ENCODE data around the gene KLLN. TPM values are rescaled to one million over a fixed set of nuclear protein-coding genes. Genes with fewer than 3 reads are reported as not detected.

The KLLN gene
- total and polyA plus RNA-seq, 2 donors (not counting 1 experiment from before 2014, with no cell fraction given): 0.45 to 2.2 TPM

DNA sequence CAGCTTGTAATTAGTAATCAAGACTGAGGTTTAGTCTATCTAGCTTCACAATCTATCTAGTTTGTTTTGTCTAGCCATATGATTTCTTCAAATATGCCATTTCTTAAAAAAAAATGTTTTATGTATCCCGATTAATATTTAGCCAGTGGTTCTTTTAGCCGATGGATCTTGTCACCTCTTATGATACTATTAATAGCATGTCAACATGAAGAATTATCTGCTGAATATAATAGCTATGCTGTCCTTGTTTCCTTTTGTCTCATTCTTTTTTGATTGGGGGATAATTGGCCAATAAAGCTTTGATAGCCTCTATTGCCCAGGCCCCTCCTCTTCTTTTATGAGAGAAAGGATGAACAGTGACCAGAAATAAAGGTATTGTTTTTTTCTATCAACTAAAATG, 32.9 kb upstream of the KLLN start:
- H3K27me3 ChIP-seq (replicated peaks in 1 of 4; ENCODE audit: control extremely low read depth in 1 of 4, control insufficient read depth in 3 of 4, insufficient read depth in 4 of 4, low read length in 3 of 4): no peaks in the 10 kb centered on the region
- H3K27ac ChIP-seq (ENCODE audit: low read length in 2 of 2): peak overlapping the region in 1 of 2 donors; percentile 38
- peaks cover 0 to 3% (median 0%) of the 10 kb centered on the region in 3 donors for H3K9me3 ChIP-seq (ENCODE audit: control extremely low read depth in 1 of 3, control insufficient read depth in 2 of 3, insufficient read depth in 1 of 3, low read length in 2 of 3)
- no CpG with 5 or more reads among the region's 2 CpGs for WGBS (ENCODE audit: insufficient coverage)
- intact Hi-C loops (cut with micrococcal nuclease): no loop called here
- no peaks in the 10 kb centered on the region for H4K20me1 ChIP-seq (ENCODE audit: control insufficient read depth, insufficient read depth, low read length, poor library complexity, severe bottlenecking)
- H3K4me3 ChIP-seq (ENCODE audit: control extremely low read depth in 1 of 5, extremely low read depth in 1 of 5, insufficient read depth in 1 of 5, low read depth in 2 of 5, low read length in 4 of 5): no peak overlapping the region
- H3K36me3 ChIP-seq (replicated peaks in 1 of 2; ENCODE audit: control extremely low read depth in 1 of 2, control insufficient read depth in 1 of 2, extremely low read depth in 1 of 2, insufficient read depth in 2 of 2, low read length in 1 of 2): peaks cover 1 to 23% of the 10 kb centered on the region in 2 experiments
- ChIA-PET POLR2A (no interaction called here), CTCF (no interaction called here)
- H3K79me2 ChIP-seq (ENCODE audit: control insufficient read depth, insufficient read depth, low read length): peaks cover 89% of the 10 kb centered on the region
- TF ChIP-seq EZH2 (IDR thresholded peaks at IDR 0.05; ENCODE audit: borderline replicate concordance, insufficient read depth, low read depth, low read length, poor library complexity, severe bottlenecking) (no peak), CTCF (IDR thresholded peaks at IDR 0.05) (no peak)
- H3K9ac ChIP-seq (ENCODE audit: low read length): no peak overlapping the region
- no peak overlapping the region for H3K4me2 ChIP-seq (replicated peaks; ENCODE audit: low read depth, low read length, poor library complexity, severe bottlenecking)
- Mint-ChIP-seq H3K27me3 (no peaks in the 10 kb centered on the region), H3K4me3 (no peak overlapping the region), H3K9me3 (ENCODE audit: insufficient read depth) (peaks cover 5% of the 10 kb centered on the region), H3K27ac (no peak overlapping the region), H3K4me1 (peaks cover 50% of the 10 kb centered on the region)
- ATAC-seq (ENCODE audit: low read depth) (no peak), DNase-seq (no peak)
- no peaks in the 10 kb centered on the region for H3K4me1 ChIP-seq (ENCODE audit: control insufficient read depth in 2 of 2, insufficient read depth in 2 of 2, low read length in 2 of 2)
- no peak overlapping the region for H2AFZ ChIP-seq (ENCODE audit: insufficient read depth, low read depth, low read length, poor library complexity, severe bottlenecking)

- Histone ChIP-seq H3K4me1 (ENCODE audit: control insufficient read depth in 2 of 2, insufficient read depth in 2 of 2, low read length in 2 of 2) (no peaks in the 10 kb centered on the region), H3K4me3 (ENCODE audit: control extremely low read depth in 1 of 5, extremely low read depth in 1 of 5, insufficient read depth in 1 of 5, low read depth in 2 of 5, low read length in 4 of 5) (no peak overlapping the region), H3K27me3 (replicated peaks in 1 of 4; ENCODE audit: control extremely low read depth in 1 of 4, control insufficient read depth in 3 of 4, insufficient read depth in 4 of 4, low read length in 3 of 4) (no peaks in the 10 kb centered on the region), H2AFZ (ENCODE audit: insufficient read depth, low read depth, low read length, poor library complexity, severe bottlenecking) (no peak overlapping the region), H3K4me2 (replicated peaks; ENCODE audit: low read depth, low read length, poor library complexity, severe bottlenecking) (no peak overlapping the region), H4K20me1 (ENCODE audit: control insufficient read depth, insufficient read depth, low read length, poor library complexity, severe bottlenecking) (peaks cover 3% of the 10 kb centered on the region), H3K79me2 (ENCODE audit: control insufficient read depth, insufficient read depth, low read length) (peaks cover 90% of the 10 kb centered on the region), H3K9me3 (ENCODE audit: control extremely low read depth in 1 of 3, control insufficient read depth in 2 of 3, insufficient read depth in 1 of 3, low read length in 2 of 3) (peaks cover 0 to 3% (median 0%) of the 10 kb centered on the region in 3 donors), H3K9ac (ENCODE audit: low read length) (no peak overlapping the region), H3K27ac (ENCODE audit: low read length in 2 of 2) (peak overlapping the region in 1 of 2 donors; percentile 38), H3K36me3 (replicated peaks in 1 of 2; ENCODE audit: control extremely low read depth in 1 of 2, control insufficient read depth in 1 of 2, extremely low read depth in 1 of 2, insufficient read depth in 2 of 2, low read length in 1 of 2) (peaks cover 1 to 23% of the 10 kb centered on the region in 2 experiments)
- intact Hi-C loops (cut with micrococcal nuclease): no loop called here
- no peaks in the 10 kb centered on the region for H3K27me3 Mint-ChIP-seq
- H3K9me3 Mint-ChIP-seq (ENCODE audit: insufficient read depth): no peaks in the 10 kb centered on the region
- ATAC-seq (ENCODE audit: low read depth) (no peak), DNase-seq (no peak)
- no peak overlapping the region for H3K4me3 Mint-ChIP-seq
- TF ChIP-seq CTCF (IDR thresholded peaks at IDR 0.05) (no peak), EZH2 (IDR thresholded peaks at IDR 0.05; ENCODE audit: borderline replicate concordance, insufficient read depth, low read depth, low read length, poor library complexity, severe bottlenecking) (no peak)
- POLR2A ChIA-PET: no interaction called here
- no CpG with 5 or more reads among the region's 1 CpG for WGBS (ENCODE audit: insufficient coverage)
- CTCF ChIA-PET: no interaction called here
- H3K27ac Mint-ChIP-seq: peak overlapping the region; percentile 46
- peaks cover 47% of the 10 kb centered on the region for H3K4me1 Mint-ChIP-seq
Measured at GRCh38 chr10:87895430-87895829, 32.1 kb upstream of the KLLN start.

Measured in B cell (primary cell).